ENCODE data around the gene SBK2.

DNA sequence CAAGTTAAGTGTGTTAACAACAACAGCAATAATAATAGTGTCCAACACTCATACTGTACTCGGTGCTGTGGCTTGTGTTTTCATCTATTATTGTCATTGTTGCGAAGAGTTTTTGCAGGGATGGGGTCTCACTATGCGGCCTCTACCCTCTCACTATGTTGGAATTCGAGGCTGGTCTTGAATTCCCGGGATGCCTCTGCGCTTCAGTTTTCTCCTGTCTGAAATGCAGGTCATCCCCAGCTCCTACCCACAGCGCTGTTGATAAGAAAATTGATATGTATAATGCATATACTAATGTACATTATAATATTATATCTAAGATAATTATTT, 13.4 kb upstream of the SBK2 start:
- TF ChIP-seq, protein P1, sequence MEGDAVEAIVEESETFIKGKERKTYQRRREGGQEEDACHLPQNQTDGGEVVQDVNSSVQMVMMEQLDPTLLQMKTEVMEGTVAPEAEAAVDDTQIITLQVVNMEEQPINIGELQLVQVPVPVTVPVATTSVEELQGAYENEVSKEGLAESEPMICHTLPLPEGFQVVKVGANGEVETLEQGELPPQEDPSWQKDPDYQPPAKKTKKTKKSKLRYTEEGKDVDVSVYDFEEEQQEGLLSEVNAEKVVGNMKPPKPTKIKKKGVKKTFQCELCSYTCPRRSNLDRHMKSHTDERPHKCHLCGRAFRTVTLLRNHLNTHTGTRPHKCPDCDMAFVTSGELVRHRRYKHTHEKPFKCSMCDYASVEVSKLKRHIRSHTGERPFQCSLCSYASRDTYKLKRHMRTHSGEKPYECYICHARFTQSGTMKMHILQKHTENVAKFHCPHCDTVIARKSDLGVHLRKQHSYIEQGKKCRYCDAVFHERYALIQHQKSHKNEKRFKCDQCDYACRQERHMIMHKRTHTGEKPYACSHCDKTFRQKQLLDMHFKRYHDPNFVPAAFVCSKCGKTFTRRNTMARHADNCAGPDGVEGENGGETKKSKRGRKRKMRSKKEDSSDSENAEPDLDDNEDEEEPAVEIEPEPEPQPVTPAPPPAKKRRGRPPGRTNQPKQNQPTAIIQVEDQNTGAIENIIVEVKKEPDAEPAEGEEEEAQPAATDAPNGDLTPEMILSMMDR (IDR thresholded peaks at IDR 0.05; ENCODE audit: insufficient read depth, low read depth, low read length), result no peak
- no peak for TF ChIP-seq EZH2 (IDR thresholded peaks at IDR 0.05; ENCODE audit: insufficient read depth, low read length)
